Endodermal cell (in vitro differentiated cells): ENCODE results near the gene CFAP65. TPM values are rescaled to one million over a fixed set of nuclear protein-coding genes. Genes with fewer than 3 reads are reported as not detected.

Experiments used
- DNase-seq: peaks from one replicate; pipeline ENCODE4 v3.0.0-alpha.2; 2017
- H3K27ac ChIP-seq: 2 replicates; pipeline ENCODE4 v1.5.1; 2013; ENCODE audit warnings: mild to moderate bottlenecking, low read depth, low read length, moderate library complexity
- H3K27me3 ChIP-seq: 2 replicates; pipeline ENCODE4 v1.6.1; 2013; ENCODE audit warnings: mild to moderate bottlenecking, low read length, moderate library complexity; ENCODE audit not compliant: insufficient read depth, control insufficient read depth, poor library complexity, severe bottlenecking
- H3K36me3 ChIP-seq: 2 replicates; pipeline ENCODE4 v1.7.0; 2013; ENCODE audit warnings: mild to moderate bottlenecking, low read length, moderate library complexity; ENCODE audit not compliant: control insufficient read depth, insufficient read depth
- H3K4me1 ChIP-seq: one replicate; pipeline ENCODE4 v1.7.0; 2013; ENCODE audit warnings: low read length; ENCODE audit not compliant: control insufficient read depth, insufficient read depth
- H3K4me3 ChIP-seq: 2 replicates; pipeline ENCODE4 v1.5.1; 2013; ENCODE audit warnings: mild to moderate bottlenecking, low read length, moderate library complexity
- H3K9ac ChIP-seq: 2 replicates; pipeline ENCODE4 v1.6.1; 2013; ENCODE audit warnings: mild to moderate bottlenecking, low read length, moderate library complexity; ENCODE audit not compliant: poor library complexity, severe bottlenecking; ENCODE audit errors: extremely low read depth
- H3K9me3 ChIP-seq: 2 replicates; pipeline ENCODE4 v1.6.1; 2013; ENCODE audit warnings: mild to moderate bottlenecking, low read length, moderate library complexity; ENCODE audit not compliant: control insufficient read depth
- H3K27ac Mint-ChIP-seq: 2 replicates; pipeline ENCODE4 v1.8.0; 2020; ENCODE audit warnings: mixed read lengths
- H3K27me3 Mint-ChIP-seq: 2 replicates; pipeline ENCODE4 v1.8.0; 2021; ENCODE audit warnings: mild to moderate bottlenecking, mixed read lengths; ENCODE audit not compliant: insufficient read depth
- H3K36me3 Mint-ChIP-seq: 2 replicates; pipeline ENCODE4 v1.8.0; 2020; ENCODE audit warnings: low read depth, mixed read lengths
- H3K4me1 Mint-ChIP-seq: 2 replicates; pipeline ENCODE4 v1.8.0; 2020; ENCODE audit warnings: mixed read lengths
- H3K4me3 Mint-ChIP-seq: 2 replicates; pipeline ENCODE4 v1.8.0; 2020; ENCODE audit warnings: mild to moderate bottlenecking, moderate library complexity, mixed read lengths
- H3K9me3 Mint-ChIP-seq: 2 replicates; pipeline ENCODE4 v1.8.0; 2020; ENCODE audit warnings: mild to moderate bottlenecking, mixed read lengths
- CTCF ChIP-seq: fragments of 200-600 bp; sonication (generic); conservative IDR thresholded peaks from 2 replicates; pipeline ENCODE4 v1.5.0; 2021; ENCODE audit warnings: antibody characterized with exemption, mild to moderate bottlenecking
- WGBS, 2 experiments: methylation state at CpG; one replicate each; pipeline versions ENCODE4 v1.1.5 to v1.1.7; 2013; ENCODE audit warnings: missing lambda C conversion rate in 2 of 2, mixed read lengths in 1 of 2; ENCODE audit not compliant: insufficient coverage in 1 of 2, insufficient read length in 1 of 2; 5-methylcytosine and 5-hydroxymethylcytosine counted together
- total RNA-seq, 2 donors: library from RNA; stranded (reverse); fragmentation: NEBNext Ultra II Directional in 1 of 2; extraction: Animal tissue kit (Norgen Biotek cat#: 25700) in 1 of 2; gene quantifications; 2 replicates in 1 of 2; 3 replicates in 1 of 2; pipeline ENCODE4 v1.2.1, GENCODE V29; 2021

The CFAP65 gene
- total RNA-seq, 2 donors from 2014 or later: 0.84 to 1.5 TPM

DNA sequence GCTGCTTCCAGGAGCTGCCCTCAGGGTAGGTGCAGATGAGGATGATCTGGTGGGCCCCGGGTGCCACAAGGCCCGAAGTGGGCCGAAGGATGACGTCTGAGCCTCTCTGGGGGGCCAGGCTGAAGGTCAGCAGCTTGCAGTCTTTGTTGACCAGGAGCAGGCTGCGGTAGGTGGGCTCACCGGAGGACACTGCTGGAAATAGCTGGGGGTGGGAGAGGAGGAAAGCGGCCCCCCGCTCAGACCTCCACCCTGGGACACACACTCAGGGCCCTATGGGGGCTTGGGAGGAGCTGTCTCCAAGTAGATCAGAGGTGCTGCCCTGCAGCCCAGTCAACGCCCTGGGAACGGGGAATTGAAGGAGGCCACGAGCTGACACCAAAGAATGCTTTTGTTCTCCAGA is 17.3 kb downstream of the CFAP65 start:
- H3K4me3 ChIP-seq: no peak overlapping the region
- Mint-ChIP-seq H3K27ac (no peak overlapping the region), H3K4me1 (no peaks in the 10 kb centered on the region), H3K9me3 (no peaks in the 10 kb centered on the region), H3K36me3 (no peaks in the 10 kb centered on the region), H3K4me3 (no peak overlapping the region), H3K27me3 (peaks cover 13% of the 10 kb centered on the region)
- no peaks in the 10 kb centered on the region for H3K36me3 ChIP-seq
- no peak overlapping the region for H3K27ac ChIP-seq
- no peaks in the 10 kb centered on the region for H3K4me1 ChIP-seq
- 91 to 100% methylated on average over 3 to 11 of the region's 11 CpGs for WGBS, 2 experiments
- no peak overlapping the region for H3K9ac ChIP-seq
- TF ChIP-seq CTCF: no peak
- no peaks in the 10 kb centered on the region for H3K9me3 ChIP-seq
- DNase-seq: no peak
- H3K27me3 ChIP-seq: peaks cover 6% of the 10 kb centered on the region

DNA sequence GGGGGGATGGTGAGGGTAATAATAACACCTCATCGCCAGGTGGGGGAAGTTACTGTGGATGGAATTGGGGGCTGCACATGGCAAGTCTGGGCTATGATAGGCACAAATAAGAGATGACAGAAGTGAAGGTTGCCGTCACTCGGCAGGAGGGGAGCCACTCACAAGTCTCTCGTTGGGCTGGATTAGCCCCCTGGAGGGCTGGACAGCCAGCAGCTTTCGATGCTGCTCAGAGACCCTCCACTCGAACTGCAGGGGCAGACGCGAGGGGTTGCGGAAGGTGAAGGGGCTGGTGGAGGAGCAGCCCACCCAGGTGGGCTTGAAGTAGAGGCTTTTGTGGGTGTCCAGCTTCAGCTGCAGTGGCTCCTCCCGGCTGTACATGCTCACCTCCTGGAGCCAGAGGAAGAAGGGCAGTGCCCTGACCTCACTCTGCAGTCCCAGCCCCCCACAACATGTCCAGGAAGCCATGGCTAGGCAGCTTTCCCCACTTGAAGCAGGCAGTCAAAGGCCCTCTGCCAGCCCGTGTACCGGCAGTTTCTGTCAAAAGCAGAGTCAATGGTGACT is 18.2 kb downstream of the CFAP65 start:
- no peak overlapping the region for H3K27ac ChIP-seq
- no peak overlapping the region for H3K27ac Mint-ChIP-seq
- H3K4me1 ChIP-seq: no peaks in the 10 kb centered on the region
- no peak overlapping the region for H3K4me3 ChIP-seq
- peaks cover 18% of the 10 kb centered on the region for H3K27me3 Mint-ChIP-seq
- H3K9ac ChIP-seq: no peak overlapping the region
- no peaks in the 10 kb centered on the region for H3K9me3 Mint-ChIP-seq
- peaks cover 13% of the 10 kb centered on the region for H3K27me3 ChIP-seq
- no peak for DNase-seq
- TF ChIP-seq CTCF: no peak
- H3K9me3 ChIP-seq: no peaks in the 10 kb centered on the region
- no peak overlapping the region for H3K4me3 Mint-ChIP-seq
- no peaks in the 10 kb centered on the region for H3K36me3 Mint-ChIP-seq
- H3K4me1 Mint-ChIP-seq: no peaks in the 10 kb centered on the region
- WGBS, 2 experiments: 60 to 90% methylated on average over 2 to 12 of the region's 12 CpGs
- H3K36me3 ChIP-seq: no peaks in the 10 kb centered on the region

DNA sequence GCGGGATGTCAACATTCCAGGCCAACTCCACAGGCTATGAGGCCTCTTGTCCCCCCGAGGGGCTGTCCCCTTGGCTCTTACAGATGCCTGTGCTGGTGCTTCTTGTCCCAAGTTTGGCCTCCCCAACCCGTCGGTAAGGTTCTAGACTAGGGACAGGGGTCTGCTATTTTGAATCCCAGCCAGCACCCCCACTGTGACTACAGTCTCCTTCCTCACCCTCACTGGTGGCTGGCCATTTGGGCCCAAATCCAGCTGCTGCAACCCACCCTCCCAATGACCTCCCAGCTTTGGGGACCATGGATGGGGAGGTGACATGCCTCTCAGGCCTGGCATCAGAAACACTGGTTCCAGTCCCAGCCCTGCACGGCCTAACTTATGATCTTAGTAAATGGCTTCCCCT is 18.7 kb downstream of the CFAP65 start:
- no peaks in the 10 kb centered on the region for H3K4me1 ChIP-seq
- no peak overlapping the region for H3K9ac ChIP-seq
- H3K27ac ChIP-seq: no peak overlapping the region
- no peak for DNase-seq
- no peak overlapping the region for H3K4me3 ChIP-seq
- WGBS, 2 experiments: 84 to 92% methylated on average over 4 to 5 of the region's 5 CpGs
- H3K27me3 ChIP-seq: peaks cover 14% of the 10 kb centered on the region
- no peak overlapping the region for H3K4me3 Mint-ChIP-seq
- H3K9me3 Mint-ChIP-seq: no peaks in the 10 kb centered on the region
- no peaks in the 10 kb centered on the region for H3K9me3 ChIP-seq
- no peak overlapping the region for H3K27ac Mint-ChIP-seq
- no peak for TF ChIP-seq CTCF
- H3K36me3 ChIP-seq: no peaks in the 10 kb centered on the region
- H3K4me1 Mint-ChIP-seq: no peaks in the 10 kb centered on the region
- no peaks in the 10 kb centered on the region for H3K36me3 Mint-ChIP-seq
- peaks cover 18% of the 10 kb centered on the region for H3K27me3 Mint-ChIP-seq
